HG02610 (cell line): ENCODE measurements around the gene PAPPA.

ENCODE experiments used
- ATAC-seq: cut with Tn5 transposase; IDR thresholded peaks from one replicate; pipeline ENCODE4 v1.9.1; 2021; ENCODE audit warnings: mild to moderate bottlenecking, moderate library complexity; ENCODE audit not compliant: unreplicated experiment

The PAPPA gene

DNA sequence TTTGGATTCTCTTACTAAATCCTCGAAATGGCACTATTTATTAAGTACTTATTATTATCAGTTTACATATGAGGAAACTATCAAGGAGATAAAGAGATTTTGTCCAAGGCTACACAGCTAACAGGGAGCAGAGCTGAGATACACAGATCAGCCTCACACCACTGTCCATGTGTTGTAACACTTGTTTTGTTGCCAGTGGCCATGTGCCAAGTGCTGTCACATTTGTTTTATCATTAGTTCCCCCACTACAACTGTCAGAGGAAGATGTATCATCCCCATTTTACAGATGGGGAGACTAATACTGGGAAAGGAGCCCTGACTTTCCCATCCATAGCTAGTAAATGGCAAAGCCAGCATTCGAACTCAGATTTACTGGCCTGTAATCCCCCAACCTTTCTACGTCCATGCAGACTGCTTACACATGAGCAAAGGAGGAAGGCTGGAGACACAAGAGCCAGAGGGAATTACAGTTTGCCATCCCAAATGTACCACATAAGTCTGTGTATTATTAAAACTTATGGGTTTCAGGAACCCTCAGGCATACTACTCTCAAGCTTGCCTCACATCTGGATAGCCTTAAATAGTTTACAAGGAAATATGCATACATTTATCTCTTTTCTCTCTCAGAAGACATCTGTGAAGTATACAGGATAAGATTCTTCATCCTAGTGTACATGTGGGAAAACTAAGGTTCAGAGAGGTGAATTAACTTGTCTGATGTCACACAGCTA lies 25.1 kb downstream of the PAPPA start:
- ATAC-seq, result no peak

DNA sequence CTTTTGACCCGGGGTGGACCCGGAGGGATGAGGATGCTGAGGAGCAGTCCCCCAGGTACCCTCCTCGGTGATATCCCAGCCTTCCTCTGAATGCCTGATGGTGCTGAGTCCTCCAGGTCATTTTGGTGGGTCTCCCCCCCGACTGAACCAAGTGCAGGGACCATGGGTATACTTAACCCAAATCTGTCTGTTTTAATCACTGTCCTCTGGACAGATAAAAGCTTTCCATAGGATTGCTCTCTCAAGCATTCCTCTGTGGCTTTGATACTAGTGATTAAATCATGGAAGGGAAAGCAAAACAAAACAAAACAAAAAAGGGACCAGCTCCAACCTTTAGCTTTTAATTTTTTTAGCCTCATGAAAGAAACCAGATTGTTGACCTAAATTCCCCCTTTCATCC lies 26.0 kb downstream of the PAPPA start:
- no peak for ATAC-seq

DNA sequence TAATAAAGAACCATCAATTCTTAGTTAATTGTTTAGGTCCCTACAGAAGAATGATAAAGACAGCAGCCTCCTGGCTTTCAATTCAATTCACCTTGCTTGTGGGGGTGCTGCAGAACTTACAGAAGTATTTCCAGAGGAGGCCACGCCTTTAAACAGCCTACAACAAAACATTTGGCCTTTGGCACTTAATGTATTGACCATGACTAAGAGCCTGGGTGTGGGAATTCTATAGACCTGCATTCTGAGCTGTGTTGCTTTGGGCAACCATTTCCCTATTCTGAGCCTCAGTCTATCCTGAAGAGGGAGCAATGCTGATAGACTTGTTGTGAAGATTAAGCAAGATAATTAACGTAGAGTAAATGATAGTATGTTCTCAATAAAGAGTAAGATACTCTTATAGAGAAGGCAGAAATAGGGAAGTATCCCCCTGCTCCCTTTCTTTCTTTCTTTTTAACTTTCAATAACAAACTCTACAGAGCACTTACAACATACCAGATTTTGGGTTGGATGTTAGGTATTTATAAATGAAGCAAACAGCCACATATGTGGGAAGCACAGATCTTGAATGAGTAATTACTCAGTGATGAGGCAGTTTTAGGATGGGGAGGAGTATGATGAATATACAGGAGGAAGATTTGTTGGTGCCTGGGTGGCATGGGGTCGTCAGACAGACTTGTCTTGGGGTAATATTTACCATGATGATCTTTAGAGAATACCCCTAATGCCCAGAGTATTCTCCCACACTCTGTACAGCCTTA lies 28.4 kb downstream of the PAPPA start:
- no peak for ATAC-seq

DNA sequence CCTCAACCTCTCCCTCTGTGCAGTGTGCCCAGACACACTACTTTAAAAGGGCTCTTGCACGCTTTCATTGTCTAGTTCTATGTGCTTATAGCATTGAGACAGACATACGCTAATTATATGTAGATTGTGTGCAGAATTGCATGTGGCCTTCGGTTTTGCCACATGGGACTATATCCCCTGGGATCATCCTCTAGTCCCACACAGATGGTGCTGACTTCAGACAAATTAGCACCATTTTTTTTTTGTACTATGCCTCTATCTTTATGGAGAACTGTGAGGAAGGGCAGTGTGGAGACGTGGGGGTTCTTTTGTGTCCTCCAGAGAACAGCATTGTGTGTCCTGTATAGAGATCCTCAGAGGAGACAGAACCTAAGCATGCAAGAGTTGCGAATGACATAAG lies 29.3 kb downstream of the PAPPA start:
- no peak for ATAC-seq

DNA sequence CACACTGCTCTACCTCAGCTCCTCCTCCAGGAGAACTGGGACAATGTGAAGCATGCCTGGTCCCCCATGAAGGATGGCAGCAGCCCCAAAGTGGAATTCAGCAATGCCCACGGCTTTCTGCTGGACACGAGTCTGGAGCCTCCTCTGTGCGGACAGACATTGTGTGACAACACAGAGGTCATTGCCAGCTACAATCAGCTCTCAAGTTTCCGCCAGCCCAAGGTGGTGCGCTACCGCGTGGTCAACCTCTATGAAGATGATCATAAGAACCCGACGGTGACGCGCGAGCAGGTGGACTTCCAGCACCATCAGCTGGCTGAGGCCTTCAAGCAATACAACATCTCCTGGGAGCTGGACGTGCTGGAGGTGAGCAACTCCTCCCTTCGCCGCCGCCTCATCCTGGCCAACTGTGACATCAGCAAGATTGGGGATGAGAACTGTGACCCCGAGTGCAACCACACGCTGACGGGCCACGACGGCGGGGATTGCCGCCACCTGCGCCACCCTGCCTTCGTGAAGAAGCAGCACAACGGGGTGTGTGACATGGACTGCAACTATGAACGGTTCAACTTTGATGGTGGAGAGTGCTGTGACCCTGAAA lies 34.1 kb downstream of the PAPPA start:
- ATAC-seq, result no peak

DNA sequence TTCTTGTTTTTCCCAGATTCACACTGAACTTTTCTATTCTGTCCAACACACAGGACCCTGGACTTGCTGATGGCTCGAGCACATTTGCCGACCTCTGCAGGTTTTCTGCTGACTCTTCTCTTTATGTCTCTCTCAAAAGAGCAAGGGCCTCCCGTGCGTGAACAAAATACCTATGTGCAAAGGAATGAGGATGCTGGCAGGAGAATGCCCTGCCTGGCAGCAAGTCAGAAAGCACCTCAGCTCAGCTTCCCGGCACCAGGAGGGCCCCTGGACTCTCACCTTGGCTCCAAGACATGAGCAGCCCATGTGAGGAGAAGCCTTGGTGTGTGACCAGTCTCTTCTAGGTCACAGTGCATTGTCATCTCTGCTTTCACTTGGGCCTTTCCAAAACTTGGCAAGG lies 36.1 kb downstream of the PAPPA start:
- ATAC-seq, result no peak

DNA sequence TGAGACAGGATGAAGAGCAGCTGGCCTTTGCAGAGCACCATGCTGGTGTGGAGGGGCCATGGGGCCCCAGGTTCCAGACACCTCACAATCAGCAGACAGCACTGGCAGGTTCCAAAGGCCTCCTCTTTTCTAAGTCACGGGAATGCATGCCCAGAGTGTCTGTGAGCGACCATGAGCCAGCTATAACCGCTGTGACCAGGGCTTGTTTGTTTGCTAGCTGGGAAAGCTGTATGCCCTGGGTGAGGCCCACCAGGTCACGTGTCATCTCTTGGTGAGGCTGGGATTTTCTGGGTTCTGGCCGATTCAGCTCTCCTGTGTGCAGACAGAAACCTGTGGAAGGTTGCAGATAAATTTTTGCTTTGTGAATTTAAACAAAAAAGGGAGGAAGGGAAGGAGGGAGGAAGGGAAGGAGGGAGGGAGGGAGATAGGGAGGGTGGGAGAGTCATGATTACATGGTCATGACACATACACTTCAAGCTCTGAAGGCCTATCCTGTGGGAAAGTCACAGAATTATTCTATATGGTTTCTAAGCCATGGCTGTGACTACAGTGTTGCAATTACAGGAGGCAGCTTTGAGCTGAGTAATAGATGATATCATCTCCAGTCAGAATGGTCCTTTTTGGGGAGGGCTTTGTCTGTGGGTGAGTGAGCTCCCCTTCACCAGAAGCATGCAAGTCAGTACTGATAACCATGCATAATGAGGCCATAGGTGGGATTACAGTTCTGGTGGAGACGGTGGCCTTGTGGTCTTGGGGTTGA lies 37.2 kb downstream of the PAPPA start:
- ATAC-seq, result no peak

DNA sequence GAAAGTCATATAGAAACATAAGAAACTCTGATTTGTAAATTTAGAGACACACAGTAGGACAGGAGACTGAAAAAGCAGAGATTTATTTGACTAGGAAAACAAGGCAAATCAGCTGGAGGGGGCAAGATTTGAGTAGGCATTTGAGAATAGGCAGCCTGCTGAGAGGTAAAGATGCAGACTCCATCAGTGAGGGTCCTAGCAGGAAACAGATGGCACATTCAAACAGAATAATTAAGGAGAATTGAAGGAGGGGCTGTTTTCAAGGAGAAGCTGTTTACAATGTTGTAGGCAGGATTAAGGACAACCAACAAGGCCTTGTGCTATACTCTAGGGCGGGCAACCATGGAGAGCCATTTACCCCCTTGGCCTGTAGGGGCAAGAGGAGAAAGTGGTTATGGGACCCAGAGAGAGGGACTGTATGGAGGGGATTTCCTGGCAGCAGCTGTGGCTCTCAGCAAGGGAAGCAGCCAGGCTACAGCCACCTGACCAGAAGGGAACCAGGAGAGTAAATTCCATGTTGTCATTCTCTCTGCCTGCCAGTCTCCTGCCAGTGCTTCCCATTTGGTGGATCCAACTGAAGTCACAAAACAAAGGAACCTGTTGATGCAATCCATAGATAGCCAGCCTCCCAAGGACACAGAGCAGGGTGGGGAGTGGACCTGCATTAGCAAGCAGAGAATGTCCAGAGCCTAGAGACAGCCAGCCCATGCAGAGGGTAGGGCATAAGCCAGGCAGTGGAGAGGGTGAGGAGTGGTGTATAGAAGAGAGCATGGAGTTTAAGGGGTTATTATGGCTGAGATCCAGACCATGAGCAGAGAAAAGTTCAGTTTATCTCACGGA lies 38.2 kb downstream of the PAPPA start:
- no peak for ATAC-seq

DNA sequence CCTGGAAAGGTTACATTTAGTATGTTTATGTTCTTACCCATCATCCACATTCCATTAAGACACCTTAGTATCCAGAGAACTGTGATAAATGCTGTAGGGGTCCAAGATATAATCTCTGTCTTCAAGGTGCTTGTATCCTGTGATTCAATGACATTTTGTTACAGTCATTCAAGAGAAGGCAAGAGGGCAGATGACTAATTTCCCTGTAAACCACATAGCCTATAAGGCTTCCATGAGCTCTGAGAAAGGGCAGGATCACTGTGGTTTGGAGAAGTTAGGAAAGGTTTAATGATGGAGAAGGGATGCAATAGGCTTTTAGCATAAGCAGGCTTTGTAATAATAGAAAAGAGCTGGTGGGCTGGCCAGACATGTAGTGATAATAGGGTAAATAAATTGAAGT lies 40.0 kb downstream of the PAPPA start:
- no peak for ATAC-seq

DNA sequence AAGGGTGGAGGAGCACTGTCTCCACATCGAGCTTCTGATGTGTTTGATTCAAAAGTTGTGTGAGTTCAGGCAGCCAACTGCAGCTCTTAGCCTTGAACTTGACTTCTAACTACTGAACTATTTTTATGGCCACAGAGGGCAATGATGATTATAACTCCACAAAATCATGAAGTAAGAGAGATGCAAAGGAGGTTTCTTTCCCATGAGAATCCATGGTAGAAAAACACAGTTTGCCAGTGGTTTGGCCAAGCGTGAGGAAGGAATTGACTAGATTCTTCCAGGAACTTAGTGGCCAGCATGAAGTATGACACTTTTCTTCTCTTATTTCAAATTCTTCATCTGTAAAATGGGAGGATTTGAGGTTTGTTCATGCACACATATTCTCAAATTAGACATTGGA lies 43.2 kb downstream of the PAPPA start:
- no peak for ATAC-seq

DNA sequence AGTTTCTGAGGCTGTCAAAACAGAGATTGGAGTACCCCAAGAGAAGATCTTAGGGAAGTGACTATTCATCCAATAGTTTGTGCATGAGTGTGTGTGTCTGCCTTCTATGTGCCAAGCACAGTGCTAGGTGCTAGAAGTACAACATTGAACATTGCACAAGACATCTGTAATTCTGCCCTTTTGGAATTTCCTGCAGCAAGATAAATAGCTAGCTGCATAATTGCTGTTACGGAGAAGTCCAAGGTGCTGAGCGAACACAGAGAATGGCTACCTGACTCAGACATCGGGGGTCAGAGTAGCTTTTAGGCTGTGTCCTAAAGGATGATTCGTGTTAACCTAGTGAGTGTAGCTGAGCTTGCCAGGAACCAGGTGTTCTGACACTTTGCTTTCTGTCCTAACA lies 44.8 kb downstream of the PAPPA start:
- ATAC-seq, result no peak

DNA sequence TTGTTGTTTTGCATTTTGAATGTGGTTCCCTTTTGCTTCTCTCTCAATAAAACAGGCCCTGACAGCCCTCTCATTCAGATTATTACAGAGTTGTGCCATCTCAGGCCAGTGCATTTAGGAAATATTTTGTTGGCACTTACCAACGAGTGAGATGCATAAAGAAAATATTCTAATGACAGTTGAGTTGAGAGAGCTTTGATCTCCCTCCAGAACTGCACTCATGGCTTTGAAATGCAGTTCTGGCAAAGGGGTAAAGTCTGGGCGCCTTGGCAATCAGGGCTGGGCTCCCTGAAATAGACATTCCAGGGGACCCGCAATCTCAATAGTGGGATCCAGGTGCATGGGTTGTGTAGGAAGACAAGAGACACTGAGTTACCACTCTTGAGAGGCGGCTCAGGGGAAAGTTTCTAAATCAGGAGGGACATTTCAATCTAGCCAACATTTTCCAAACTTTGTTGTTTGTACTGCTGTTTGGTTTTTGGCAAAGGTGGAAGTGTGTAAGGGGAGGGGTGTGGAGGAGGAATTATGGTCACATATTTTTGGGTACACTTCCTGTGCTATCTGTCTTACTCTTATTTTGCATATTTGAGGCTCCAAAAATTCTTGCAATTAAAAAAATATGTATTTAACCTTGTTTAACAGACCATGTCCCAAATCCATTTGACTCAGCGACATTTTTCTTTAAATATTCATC lies 48.8 kb downstream of the PAPPA start:
- no peak for ATAC-seq

DNA sequence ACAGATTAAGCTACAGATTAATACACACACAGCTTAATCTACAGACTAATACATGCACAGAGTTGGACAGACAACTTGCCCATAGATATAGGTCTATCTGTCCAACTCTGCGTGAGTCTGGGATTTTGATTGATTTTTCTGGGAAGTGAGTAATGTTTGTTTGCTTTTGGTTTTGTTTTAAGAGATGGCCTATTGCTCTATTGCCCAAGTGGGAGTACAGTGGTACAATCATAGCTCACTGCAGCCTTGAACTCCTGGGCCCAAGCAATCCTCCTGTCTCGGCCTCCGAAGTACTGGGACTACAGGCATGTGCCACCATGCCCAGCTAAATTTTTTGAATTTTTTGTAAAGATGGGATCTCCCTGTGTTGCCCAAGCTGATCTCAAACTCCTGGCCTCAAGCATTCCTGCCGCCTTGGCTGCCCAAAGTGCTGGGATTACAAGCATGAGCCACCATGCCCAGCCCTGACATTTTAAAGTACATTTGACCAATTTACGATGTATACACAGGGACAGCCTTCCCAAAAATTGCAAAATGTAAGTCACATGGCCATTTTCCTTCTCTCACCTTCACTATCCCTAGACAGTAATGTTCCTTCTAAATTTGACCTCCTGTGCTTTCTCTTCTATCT lies 50.8 kb downstream of the PAPPA start:
- ATAC-seq, result no peak

DNA sequence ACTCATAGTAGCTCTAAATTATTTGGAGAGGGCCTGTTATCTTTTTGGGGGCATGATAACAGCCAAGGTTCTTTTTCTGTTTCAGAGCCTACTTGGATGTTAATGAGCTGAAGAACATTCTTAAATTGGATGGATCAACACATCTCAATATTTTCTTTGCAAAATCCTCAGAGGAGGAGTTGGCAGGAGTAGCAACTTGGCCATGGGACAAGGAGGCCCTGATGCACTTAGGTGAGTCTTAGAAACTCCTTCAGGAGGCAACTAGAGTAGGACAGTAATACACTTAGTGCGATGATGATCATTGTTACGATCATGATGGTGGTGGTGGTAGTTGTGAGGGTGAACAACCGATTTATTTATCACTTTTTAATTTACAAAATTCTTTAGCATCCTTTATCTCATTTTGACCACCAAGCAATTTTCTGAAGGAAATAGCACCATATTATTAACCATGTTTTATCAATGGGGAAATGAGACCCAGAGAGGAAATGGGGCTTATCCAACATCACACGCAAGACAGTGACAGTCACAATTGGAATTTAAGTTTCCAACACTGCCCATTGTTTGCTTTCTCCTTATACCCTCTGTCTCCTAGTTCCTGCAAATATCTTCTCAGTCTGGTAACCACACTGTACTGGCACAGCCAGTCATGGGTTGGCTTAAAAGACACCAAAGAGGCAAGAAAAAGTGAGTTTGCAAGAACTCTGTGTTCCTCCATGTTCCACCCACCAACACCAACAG lies 54.0 kb downstream of the PAPPA start:
- no peak for ATAC-seq

DNA sequence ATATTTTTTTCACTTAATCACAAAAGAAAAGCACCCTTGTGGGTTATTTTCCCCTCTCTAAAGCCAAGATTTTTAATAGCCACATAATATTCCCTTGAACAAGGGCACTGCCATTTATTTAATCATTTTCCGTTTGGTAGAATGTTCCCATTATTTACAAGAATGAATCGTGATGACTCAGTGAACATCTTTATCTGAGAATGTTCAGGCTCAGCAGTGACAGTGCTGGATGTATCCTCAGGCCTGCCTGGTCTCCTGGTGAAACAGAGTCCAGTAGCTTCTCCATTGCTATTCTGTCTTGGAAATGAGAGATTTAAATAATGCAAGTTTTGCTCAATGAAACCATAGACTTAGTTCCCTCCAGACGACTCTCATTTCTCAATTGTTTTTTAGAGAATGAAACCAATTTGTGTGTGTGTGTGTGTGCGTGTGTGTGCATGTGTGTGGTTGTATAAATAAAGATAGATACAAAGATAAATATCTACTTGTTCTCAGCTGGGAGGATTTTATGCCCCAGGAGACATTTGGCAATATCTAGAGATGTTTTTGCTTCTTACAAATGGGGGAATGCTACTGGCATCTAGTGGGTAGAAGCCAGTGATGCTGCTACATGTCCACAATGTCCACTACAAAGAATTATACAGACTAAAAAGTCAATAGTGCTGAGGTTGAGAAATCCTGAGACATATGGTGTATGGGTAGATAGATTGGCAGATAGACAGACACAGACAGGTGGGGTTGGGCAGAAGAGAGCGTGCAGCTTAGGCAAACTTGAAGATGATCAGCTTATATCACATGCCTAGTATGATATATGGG lies 55.0 kb downstream of the PAPPA start:
- no peak for ATAC-seq

DNA sequence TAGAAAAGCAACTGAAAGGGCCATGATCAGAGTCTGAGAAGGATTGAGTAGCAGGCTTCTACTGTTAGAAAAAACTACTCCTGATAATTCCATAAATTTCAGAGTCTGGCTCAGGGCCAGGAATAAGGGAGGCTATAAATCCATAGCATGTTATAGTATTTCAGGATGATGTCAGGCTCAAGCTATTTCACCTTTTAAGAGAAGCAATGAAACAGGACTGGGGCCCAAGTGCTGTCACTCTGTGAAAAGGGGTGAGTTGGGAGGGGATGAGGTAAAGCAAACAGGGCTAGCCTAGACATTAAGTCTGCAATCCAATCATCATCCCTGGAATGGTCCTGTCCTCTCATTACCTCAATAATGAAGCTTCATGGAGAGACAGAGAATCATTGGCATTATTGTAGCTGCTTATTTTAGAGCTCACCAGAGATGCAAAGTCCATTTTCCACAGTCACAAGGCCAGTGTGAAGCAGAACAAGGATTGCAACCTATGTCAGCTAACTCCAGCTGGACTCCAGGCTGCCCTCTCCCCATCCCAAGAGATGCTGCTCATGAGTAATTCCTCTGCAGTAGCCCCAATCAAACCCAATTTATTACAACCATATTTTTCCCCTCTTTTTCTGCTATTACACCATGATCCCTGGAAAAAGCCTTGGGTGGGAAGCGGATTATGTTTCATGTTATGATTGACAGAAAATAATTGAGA lies 56.0 kb downstream of the PAPPA start:
- no peak for ATAC-seq

DNA sequence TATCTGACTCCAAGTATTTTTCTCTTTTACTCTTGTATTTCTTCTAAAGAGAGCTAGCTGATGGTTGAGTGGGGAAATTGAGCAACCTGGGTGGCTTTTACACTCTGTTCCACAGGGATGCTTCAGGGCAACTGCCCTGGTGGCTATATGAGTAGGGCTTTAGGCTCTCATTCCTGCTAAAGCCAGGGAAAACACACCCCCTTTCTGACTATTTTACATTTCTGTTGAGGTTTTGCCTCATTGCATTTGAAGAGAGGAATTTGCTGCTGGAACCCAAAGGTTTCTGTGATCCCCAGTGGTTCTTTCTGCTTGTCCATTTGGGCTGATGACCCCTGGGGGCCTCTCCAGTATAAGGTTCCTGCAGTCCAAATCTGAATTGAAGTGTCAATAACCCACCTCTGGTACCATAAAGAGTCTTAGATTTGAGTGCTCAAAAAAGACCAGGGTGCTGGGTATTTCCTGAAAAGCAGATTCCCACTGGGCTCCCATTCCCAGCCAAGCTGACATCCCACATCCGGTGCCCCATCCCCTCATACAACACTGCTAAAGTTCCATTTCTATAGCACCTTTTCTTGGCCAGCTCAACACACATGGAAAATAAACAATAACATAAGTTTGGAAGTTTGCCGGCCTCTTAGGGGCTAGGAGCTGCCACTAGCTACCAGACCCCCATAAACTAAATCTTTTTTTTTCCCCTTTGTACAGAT lies 59.5 kb downstream of the PAPPA start:
- ATAC-seq, result no peak
